Activated T-cell treated with anti-CD3 and anti-CD28 coated beads, Interleukin-2, amount 50 U/mL, for 24 hours (primary cell): ENCODE measurements around the gene ERP29.
"Not testable (repeated sequence)": the region's sequence is repeated elsewhere in the genome, so short reads cannot be mapped to it uniquely, and the experiment has no call there.

Experiments used
- DNase-seq: peaks from one replicate; pipeline ENCODE4 v3.0.0-alpha.2; 2020
- H3K27ac Mint-ChIP-seq: 2 replicates; pipeline ENCODE4 v1.8.0; 2020; ENCODE audit warnings: mild to moderate bottlenecking, mixed read lengths
- H3K27me3 Mint-ChIP-seq: 2 replicates; pipeline ENCODE4 v1.8.0; 2020; ENCODE audit warnings: mixed read lengths
- H3K36me3 Mint-ChIP-seq: 2 replicates; pipeline ENCODE4 v1.8.0; 2020; ENCODE audit warnings: low read depth, mixed read lengths
- H3K4me1 Mint-ChIP-seq: 2 replicates; pipeline ENCODE4 v1.8.0; 2020; ENCODE audit warnings: low read depth, mixed read lengths
- H3K4me3 Mint-ChIP-seq: 2 replicates; pipeline ENCODE4 v1.8.0; 2020; ENCODE audit warnings: mild to moderate bottlenecking, moderate library complexity, mixed read lengths
- H3K9me3 Mint-ChIP-seq: 2 replicates; pipeline ENCODE4 v1.8.0; 2020; ENCODE audit warnings: mixed read lengths

Gene ERP29

GRCh38 chr12:112036614-112037013 lies 23.4 kb downstream of the ERP29 start:
- H3K27me3 Mint-ChIP-seq, H3K4me1 Mint-ChIP-seq, H3K4me3 Mint-ChIP-seq, H3K27ac Mint-ChIP-seq, DNase-seq, H3K9me3 Mint-ChIP-seq: not testable (repeated sequence)
- peaks cover 85% of the 10 kb centered on the region for H3K36me3 Mint-ChIP-seq

- Mint-ChIP-seq H3K9me3 (no peaks in the 10 kb centered on the region), H3K4me3 (no peak overlapping the region), H3K36me3 (peaks cover 95% of the 10 kb centered on the region), H3K27ac (peak overlapping the region; percentile 34), H3K4me1 (no peaks in the 10 kb centered on the region), H3K27me3 (no peaks in the 10 kb centered on the region)
- DNase-seq, result no peak
Measured at GRCh38 chr12:112046003-112046402, 32.8 kb downstream of the ERP29 start.

GRCh38 chr12:112049351-112049750 lies 36.1 kb downstream of the ERP29 start:
- DNase-seq, result no peak
- Mint-ChIP-seq H3K4me3 (no peak overlapping the region), H3K27ac (no peak overlapping the region), H3K9me3 (no peaks in the 10 kb centered on the region), H3K27me3 (no peaks in the 10 kb centered on the region), H3K36me3 (peaks cover 96% of the 10 kb centered on the region), H3K4me1 (peaks cover 12% of the 10 kb centered on the region)

GRCh38 chr12:112061137-112061536 lies 47.9 kb downstream of the ERP29 start:
- H3K27ac Mint-ChIP-seq, result peak overlapping the region; percentile 71

GRCh38 chr12:112063273-112063672 lies 50.0 kb downstream of the ERP29 start:
- Mint-ChIP-seq H3K36me3 (peaks cover 90% of the 10 kb centered on the region), H3K4me3 (no peak overlapping the region), H3K27me3 (no peaks in the 10 kb centered on the region), H3K27ac (no peak overlapping the region), H3K4me1 (peaks cover 2% of the 10 kb centered on the region), H3K9me3 (no peaks in the 10 kb centered on the region)
- DNase-seq, result no peak

More at GRCh38 chr12:112061137-112061536, 47.9 kb downstream of the ERP29 start:
- H3K36me3 Mint-ChIP-seq, result peaks cover 86% of the 10 kb centered on the region
- H3K4me3 Mint-ChIP-seq, result no peak overlapping the region
- DNase-seq, result no peak
- H3K4me1 Mint-ChIP-seq, result no peaks in the 10 kb centered on the region
- H3K9me3 Mint-ChIP-seq, result no peaks in the 10 kb centered on the region
- no peaks in the 10 kb centered on the region for H3K27me3 Mint-ChIP-seq

- H3K4me3 Mint-ChIP-seq, result no peak overlapping the region
- H3K27ac Mint-ChIP-seq, result peak overlapping the region; percentile 70
- no peak for DNase-seq
- peaks cover 90% of the 10 kb centered on the region for H3K36me3 Mint-ChIP-seq
- no peaks in the 10 kb centered on the region for H3K9me3 Mint-ChIP-seq
- H3K27me3 Mint-ChIP-seq, result no peaks in the 10 kb centered on the region
- peaks cover 2% of the 10 kb centered on the region for H3K4me1 Mint-ChIP-seq
Measured at GRCh38 chr12:112066566-112066965, 53.3 kb downstream of the ERP29 start.
